ENCODE data around the gene PHIP. TPM values are rescaled to one million over a fixed set of nuclear protein-coding genes. Genes with fewer than 3 reads are reported as not detected.

PHIP gene
- total RNA-seq, result 10 to 100 TPM; 19.3 to 74.7 (median 25.8) TPM

DNA sequence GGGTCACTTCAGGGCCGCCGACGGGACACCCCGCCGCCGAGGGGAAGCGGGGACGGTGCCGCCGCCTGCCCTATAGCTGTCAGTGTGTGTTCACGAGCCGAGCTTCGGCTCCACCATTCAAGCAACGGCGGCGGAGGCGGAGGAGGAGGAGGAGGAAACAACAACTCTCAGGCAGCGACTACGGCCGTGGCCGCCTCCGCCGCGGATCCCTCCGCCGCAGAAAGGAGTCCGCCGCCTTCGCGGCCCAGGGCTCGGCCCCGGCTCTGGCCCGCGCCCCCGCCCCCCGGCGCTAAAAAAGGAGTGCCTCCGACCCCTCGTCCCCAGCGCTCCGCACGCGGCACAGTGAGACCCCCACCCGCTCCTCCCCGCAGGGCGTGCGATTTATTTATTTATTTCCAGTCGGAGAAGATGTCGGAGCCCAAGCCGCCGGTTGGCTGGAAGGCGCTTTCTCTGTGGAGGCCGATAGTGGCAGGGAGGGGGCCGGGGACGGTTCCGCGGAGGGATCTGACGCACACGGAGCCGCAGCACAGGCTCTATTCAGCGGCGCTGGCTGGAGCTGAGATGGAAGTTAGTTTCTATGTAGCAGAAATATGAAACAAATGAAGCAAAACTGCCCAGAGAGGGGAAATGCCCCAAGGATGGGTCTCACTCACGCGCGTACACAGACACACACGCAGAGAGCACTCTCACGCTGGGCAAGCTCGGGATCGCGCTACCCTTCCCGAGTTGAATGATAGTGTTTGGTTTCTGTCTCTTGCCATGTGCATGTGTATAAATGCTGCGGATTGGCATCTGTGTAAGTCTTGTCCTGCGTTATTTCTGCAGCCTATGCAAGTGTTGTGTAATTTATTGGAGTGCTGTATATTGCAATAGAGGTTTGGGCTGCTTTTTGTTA, at the start of gene PHIP:
Gene PHIP (minus strand): TSS at position 180 of the 895 bp plus-strand sequence. CDS start 186 bp downstream, outside the sequence.
- no peaks in the 10 kb centered on the region for H3K36me3 ChIP-seq
- peak within 1 kb of the TSS; percentile 98 to 99 (median 99) for H3K27ac ChIP-seq
- H3K4me1 ChIP-seq, result peaks cover 17 to 30% (median 26%) of the 10 kb centered on the region in 4 donors
- DNase-seq (peak; percentile 91 to 98), ATAC-seq (ENCODE audit: low FRiP score in 2 of 2) (peak; percentile 97 to 99)
- H3K9me3 ChIP-seq, result no peaks in the 10 kb centered on the region
- H3K4me3 ChIP-seq, result peak within 1 kb of the TSS; percentile 64 to 98 (median 90)
- H3K27me3 ChIP-seq, result no peaks in the 10 kb centered on the region
- 0 to 1% methylated on average over 19 to 42 of the region's 73 CpGs for WGBS, 2 donors
- TF ChIP-seq EP300 (IDR thresholded peaks at IDR 0.05) (no peak), POLR2AphosphoS5 (IDR thresholded peaks at IDR 0.05) (peak; percentile 24 to 80), POLR2A (IDR thresholded peaks at IDR 0.05) (peak in 3 of 4 donors; percentile 68 to 82 (median 70))
- TF ChIP-seq, protein P1, sequence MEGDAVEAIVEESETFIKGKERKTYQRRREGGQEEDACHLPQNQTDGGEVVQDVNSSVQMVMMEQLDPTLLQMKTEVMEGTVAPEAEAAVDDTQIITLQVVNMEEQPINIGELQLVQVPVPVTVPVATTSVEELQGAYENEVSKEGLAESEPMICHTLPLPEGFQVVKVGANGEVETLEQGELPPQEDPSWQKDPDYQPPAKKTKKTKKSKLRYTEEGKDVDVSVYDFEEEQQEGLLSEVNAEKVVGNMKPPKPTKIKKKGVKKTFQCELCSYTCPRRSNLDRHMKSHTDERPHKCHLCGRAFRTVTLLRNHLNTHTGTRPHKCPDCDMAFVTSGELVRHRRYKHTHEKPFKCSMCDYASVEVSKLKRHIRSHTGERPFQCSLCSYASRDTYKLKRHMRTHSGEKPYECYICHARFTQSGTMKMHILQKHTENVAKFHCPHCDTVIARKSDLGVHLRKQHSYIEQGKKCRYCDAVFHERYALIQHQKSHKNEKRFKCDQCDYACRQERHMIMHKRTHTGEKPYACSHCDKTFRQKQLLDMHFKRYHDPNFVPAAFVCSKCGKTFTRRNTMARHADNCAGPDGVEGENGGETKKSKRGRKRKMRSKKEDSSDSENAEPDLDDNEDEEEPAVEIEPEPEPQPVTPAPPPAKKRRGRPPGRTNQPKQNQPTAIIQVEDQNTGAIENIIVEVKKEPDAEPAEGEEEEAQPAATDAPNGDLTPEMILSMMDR (IDR thresholded peaks at IDR 0.05), result peak in 3 of 6 experiments; percentile 11 to 20 (median 19)

DNA sequence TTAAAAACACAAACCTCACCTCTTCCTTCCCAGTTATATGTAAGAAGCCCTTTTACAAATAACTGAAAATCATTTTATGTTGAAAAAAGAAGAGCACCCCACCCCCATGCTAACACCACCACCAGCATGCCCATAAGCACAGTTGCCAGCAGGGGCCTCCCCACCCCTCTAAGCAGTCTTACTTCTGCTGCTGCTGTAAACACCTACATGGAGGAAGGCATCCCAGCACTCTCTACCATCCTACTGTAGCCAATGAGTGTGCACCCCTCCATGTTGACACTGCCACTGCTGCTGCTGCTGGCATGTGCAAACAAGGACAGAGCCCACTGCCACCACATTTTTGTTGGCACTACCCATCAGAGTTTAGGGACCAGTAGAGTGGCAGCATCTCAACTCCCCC, 49.6 kb upstream of the PHIP start:
- Histone ChIP-seq H3K27me3 (no peaks in the 10 kb centered on the region), H3K27ac (no peak overlapping the region), H3K9me3 (no peaks in the 10 kb centered on the region), H3K36me3 (no peaks in the 10 kb centered on the region), H3K4me1 (no peaks in the 10 kb centered on the region), H3K4me3 (no peak overlapping the region)
- DNase-seq (no peak), ATAC-seq (ENCODE audit: low FRiP score in 2 of 2) (no peak)
- TF ChIP-seq POLR2A (IDR thresholded peaks at IDR 0.05), result no peak
- TF ChIP-seq, protein P1 (IDR thresholded peaks at IDR 0.05), result no peak
- TF ChIP-seq EP300 (IDR thresholded peaks at IDR 0.05), result no peak
- TF ChIP-seq POLR2AphosphoS5 (IDR thresholded peaks at IDR 0.05), result no peak

DNA sequence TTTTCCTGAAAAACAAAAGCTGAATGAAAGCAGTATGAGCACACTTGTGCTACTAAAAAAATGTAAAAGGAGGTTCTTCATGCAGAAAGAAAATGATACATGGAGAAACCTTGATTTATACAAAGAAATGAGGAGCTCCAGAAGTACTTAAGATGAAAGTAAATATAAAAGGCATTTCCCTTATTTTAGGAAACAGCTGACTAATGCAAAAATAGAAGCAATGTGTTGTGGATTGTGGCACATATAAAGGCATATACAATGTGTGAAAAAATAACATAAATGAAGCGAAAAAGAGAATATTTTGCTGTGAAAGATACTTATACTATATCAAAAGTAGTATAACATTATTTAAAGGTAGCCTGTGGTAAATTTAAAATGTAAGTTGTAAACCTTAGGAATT, 41.2 kb upstream of the PHIP start:
- DNase-seq (no peak), ATAC-seq (ENCODE audit: low FRiP score in 2 of 2) (no peak)
- Histone ChIP-seq H3K4me3 (no peak overlapping the region), H3K4me1 (no peaks in the 10 kb centered on the region), H3K27me3 (no peaks in the 10 kb centered on the region), H3K9me3 (no peaks in the 10 kb centered on the region), H3K36me3 (no peaks in the 10 kb centered on the region), H3K27ac (no peak overlapping the region)
- TF ChIP-seq EP300 (IDR thresholded peaks at IDR 0.05), result no peak
- no peak for TF ChIP-seq POLR2A (IDR thresholded peaks at IDR 0.05)
- TF ChIP-seq POLR2AphosphoS5 (IDR thresholded peaks at IDR 0.05), result no peak
- TF ChIP-seq, protein P1 (IDR thresholded peaks at IDR 0.05), result no peak
- 90 to 91% methylated on average over 1 of the region's 1 CpG for WGBS, 2 donors

DNA sequence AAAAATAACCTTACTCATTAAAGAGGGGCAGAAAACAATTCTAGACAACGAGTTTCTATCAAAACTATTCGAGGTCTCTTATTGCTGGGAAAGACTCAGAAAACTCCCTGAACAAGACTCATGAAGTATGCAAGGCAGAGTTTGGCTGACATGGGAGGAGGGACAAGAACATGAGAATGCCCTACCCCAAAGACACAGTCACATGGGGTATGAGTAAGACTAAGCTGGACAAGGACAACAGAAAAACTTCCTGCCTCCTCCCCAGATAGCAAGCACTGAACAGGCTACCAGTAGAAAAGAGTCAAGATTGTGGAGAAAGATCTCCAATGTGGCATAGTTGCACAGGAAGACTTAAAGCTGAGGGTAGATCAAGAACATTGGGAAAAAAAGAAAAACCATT, 39.7 kb upstream of the PHIP start:
- H3K36me3 ChIP-seq, result no peaks in the 10 kb centered on the region
- no peaks in the 10 kb centered on the region for H3K27me3 ChIP-seq
- H3K4me3 ChIP-seq, result no peak overlapping the region
- ATAC-seq (ENCODE audit: low FRiP score in 2 of 2), result no peak
- 93 to 94% methylated on average over 2 of the region's 2 CpGs for WGBS, 2 donors
- H3K9me3 ChIP-seq, result no peaks in the 10 kb centered on the region
- H3K4me1 ChIP-seq, result no peaks in the 10 kb centered on the region
- H3K27ac ChIP-seq, result no peak overlapping the region
- DNase-seq, result no peak
- TF ChIP-seq POLR2AphosphoS5 (IDR thresholded peaks at IDR 0.05), result no peak
- no peak for TF ChIP-seq POLR2A (IDR thresholded peaks at IDR 0.05)
- TF ChIP-seq, protein P1 (IDR thresholded peaks at IDR 0.05), result no peak
- TF ChIP-seq EP300 (IDR thresholded peaks at IDR 0.05), result no peak

Data from upper lobe of left lung (tissue), 6 donors.